T-helper 1 cell treated with Interleukin-12 subunit alpha and Interleukin-12 subunit beta and Interleukin-4 antibody, amounts not matched to agents 30 μg/mL and 1 μg/mL, for 36 hours (primary cell): ENCODE measurements around the gene ZNF184.
"Not testable (repeated sequence)": the region's sequence is repeated elsewhere in the genome, so short reads cannot be mapped to it uniquely, and the experiment has no call there.

ENCODE experiments used
- H3K27ac Mint-ChIP-seq: one replicate; pipeline ENCODE4 v1.8.0; 2021; ENCODE audit warnings: mild to moderate bottlenecking, mixed read lengths
- H3K27me3 Mint-ChIP-seq: one replicate; pipeline ENCODE4 v1.8.0; 2021; ENCODE audit warnings: low read depth, mixed read lengths
- H3K36me3 Mint-ChIP-seq: one replicate; pipeline ENCODE4 v1.8.0; 2021; ENCODE audit warnings: low read depth, mixed read lengths
- H3K4me1 Mint-ChIP-seq: one replicate; pipeline ENCODE4 v1.8.0; 2021; ENCODE audit warnings: low read depth, mixed read lengths
- H3K4me3 Mint-ChIP-seq: one replicate; pipeline ENCODE4 v1.8.0; 2021; ENCODE audit warnings: mild to moderate bottlenecking, moderate library complexity, mixed read lengths
- H3K9me3 Mint-ChIP-seq: one replicate; pipeline ENCODE4 v1.8.0; 2021; ENCODE audit warnings: mixed read lengths

The ZNF184 gene

DNA sequence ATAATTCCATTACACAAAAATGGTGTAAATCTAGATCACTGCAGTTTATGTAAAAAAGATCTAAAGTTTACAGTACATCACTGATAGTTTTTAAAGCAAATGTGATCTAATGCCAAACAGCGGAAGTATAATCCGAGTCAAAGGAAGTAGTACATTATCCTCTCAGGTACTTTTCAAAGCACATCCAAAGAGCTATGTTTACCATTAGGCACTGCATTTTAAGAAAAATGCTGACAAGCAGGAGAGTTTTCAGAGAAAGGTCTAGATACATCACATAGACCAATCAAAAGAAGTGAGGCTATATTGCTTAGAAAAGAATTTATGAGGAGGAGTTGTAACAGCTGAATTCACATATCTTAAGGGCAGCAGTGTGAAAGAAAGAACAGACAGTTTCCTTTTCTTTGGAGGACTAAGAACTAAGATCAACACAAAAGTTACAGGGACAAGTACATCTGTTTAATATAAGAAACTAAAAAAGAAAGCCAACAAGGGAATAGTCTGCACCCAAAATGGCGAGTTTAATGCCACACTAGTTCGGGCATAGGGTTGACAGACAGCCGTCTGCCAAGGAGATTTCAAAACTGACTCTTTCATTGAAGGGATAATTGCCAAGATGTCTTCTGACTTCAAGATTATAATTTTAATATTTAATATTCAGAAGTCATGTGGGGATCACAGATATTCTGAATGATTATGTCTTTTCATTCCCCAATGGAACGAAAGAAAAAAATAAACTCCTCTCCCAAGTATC lies 1.4 kb downstream of the ZNF184 start:
- peaks cover 20% of the 10 kb centered on the region for H3K9me3 Mint-ChIP-seq
- H3K4me3 Mint-ChIP-seq = peak overlapping the region; percentile 90
- peaks cover 52% of the 10 kb centered on the region for H3K36me3 Mint-ChIP-seq
- H3K27me3 Mint-ChIP-seq = peaks cover 6% of the 10 kb centered on the region
- H3K4me1 Mint-ChIP-seq = peaks cover 39% of the 10 kb centered on the region
- peak overlapping the region; percentile 91 for H3K27ac Mint-ChIP-seq

- peaks cover 27% of the 10 kb centered on the region for H3K9me3 Mint-ChIP-seq
- H3K36me3 Mint-ChIP-seq = peaks cover 61% of the 10 kb centered on the region
- H3K4me1 Mint-ChIP-seq = peaks cover 41% of the 10 kb centered on the region
- H3K27me3 Mint-ChIP-seq = peaks cover 2% of the 10 kb centered on the region
- no peak overlapping the region for H3K27ac Mint-ChIP-seq
- H3K4me3 Mint-ChIP-seq = peak overlapping the region; percentile 12
These were observed 2.9 kb downstream of the ZNF184 start for GRCh38 chr6:27470023-27470422.

DNA sequence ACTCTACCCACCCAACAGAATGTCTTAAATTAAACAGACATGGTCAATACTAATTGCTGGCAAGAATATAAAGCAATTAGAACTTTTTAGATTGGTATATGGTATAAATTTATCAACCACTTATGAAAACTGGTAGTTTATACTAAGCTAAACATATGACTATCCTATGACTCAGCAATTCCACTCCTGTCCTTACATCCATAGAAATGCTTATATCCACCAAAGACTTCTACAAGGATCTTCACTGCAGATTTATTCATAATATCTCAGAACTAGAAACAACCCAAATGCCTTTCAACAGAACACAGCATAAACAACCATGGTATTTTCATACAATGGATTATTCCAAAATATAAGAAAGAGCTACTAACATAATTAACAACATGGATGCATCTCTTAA lies 4.6 kb downstream of the ZNF184 start:
- H3K9me3 Mint-ChIP-seq = peaks cover 37% of the 10 kb centered on the region
- H3K4me1 Mint-ChIP-seq = peaks cover 41% of the 10 kb centered on the region
- H3K36me3 Mint-ChIP-seq = peaks cover 74% of the 10 kb centered on the region
- H3K27me3 Mint-ChIP-seq = no peaks in the 10 kb centered on the region
- no peak overlapping the region for H3K4me3 Mint-ChIP-seq
- no peak overlapping the region for H3K27ac Mint-ChIP-seq

DNA sequence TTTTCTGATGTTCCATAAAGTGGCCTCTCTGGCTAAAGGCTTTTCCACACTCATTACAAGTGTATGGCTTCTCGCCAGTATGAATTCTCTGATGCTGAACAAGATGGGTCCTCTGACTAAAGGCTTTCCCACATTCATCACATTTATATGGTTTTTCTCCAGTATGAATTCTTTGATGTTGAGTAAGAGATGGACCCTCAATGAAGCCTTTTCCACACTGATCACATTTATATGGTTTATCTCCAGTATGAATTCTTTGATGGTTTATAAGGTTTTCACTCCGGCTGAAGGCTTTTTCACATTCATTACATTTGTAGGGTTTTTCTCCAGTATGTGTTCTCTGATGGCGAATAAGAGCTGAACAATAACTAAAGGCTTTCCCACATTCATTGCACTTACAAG lies 20.4 kb downstream of the ZNF184 start:
- Mint-ChIP-seq H3K9me3 (peaks cover 92% of the 10 kb centered on the region), H3K4me3 (no peak overlapping the region), H3K27me3 (no peaks in the 10 kb centered on the region), H3K27ac (no peak overlapping the region), H3K36me3 (peaks cover 84% of the 10 kb centered on the region), H3K4me1 (no peaks in the 10 kb centered on the region)

- Mint-ChIP-seq H3K4me1 (no peaks in the 10 kb centered on the region), H3K4me3 (no peak overlapping the region), H3K9me3 (peaks cover 89% of the 10 kb centered on the region), H3K27me3 (no peaks in the 10 kb centered on the region), H3K36me3 (peaks cover 77% of the 10 kb centered on the region), H3K27ac (no peak overlapping the region)
These were observed 21.1 kb downstream of the ZNF184 start for GRCh38 chr6:27451660-27452390.

GRCh38 chr6:27448456-27448855 lies 24.4 kb downstream of the ZNF184 start:
- Mint-ChIP-seq H3K9me3 (peaks cover 55% of the 10 kb centered on the region), H3K27me3 (no peaks in the 10 kb centered on the region), H3K4me1 (no peaks in the 10 kb centered on the region), H3K4me3 (no peak overlapping the region), H3K27ac (no peak overlapping the region), H3K36me3 (peaks cover 47% of the 10 kb centered on the region)

DNA sequence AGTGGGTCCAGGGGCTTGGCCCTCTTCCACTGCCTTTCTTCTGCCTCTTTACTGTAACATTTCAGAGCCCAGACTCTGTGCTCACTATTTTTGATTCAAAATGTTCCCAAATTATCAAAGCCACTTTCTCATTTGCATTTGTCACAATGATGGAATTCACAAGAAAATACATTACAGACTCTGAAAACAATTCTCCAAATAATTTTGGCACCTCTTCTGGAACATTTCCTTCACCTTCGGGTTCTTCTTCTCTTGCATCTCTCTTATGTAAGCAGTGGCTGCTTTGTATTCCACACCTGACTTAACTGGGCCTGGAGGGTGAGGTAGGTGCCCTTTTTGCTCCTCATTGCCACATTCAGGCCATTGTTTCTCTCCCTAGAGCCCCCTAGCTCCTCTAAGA lies 30.0 kb downstream of the ZNF184 start:
- Mint-ChIP-seq H3K36me3 (peaks cover 7% of the 10 kb centered on the region), H3K27me3 (no peaks in the 10 kb centered on the region), H3K27ac (no peak overlapping the region), H3K4me3 (no peak overlapping the region), H3K9me3 (peaks cover 30% of the 10 kb centered on the region), H3K4me1 (no peaks in the 10 kb centered on the region)

- H3K27me3 Mint-ChIP-seq = no peaks in the 10 kb centered on the region
- no peak overlapping the region for H3K27ac Mint-ChIP-seq
- H3K9me3 Mint-ChIP-seq = peaks cover 34% of the 10 kb centered on the region
- H3K4me3 Mint-ChIP-seq = no peak overlapping the region
- peaks cover 7% of the 10 kb centered on the region for H3K36me3 Mint-ChIP-seq
- H3K4me1 Mint-ChIP-seq = no peaks in the 10 kb centered on the region
These were observed 31.9 kb downstream of the ZNF184 start for GRCh38 chr6:27441001-27441400.

DNA sequence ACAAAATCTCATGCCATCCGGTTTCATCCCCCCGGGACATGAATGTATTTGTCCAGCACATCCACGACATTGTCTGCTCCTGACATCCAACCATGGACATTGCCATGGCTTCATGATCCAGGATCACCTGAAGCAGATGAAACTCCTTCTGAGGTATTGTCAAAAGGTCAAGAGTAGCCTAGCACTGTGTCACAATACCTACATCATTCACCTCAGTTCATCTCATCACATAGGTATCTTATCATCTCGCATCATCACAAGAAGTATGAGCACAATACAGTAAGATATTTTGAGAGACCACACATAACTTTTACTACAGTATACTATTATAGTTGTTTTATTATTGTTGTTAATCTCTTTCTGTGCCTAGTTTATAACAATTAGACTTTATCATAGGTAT lies 33.5 kb downstream of the ZNF184 start:
- Mint-ChIP-seq H3K27me3 (no peaks in the 10 kb centered on the region), H3K4me1 (no peaks in the 10 kb centered on the region), H3K27ac (no peak overlapping the region), H3K4me3 (no peak overlapping the region), H3K36me3 (peaks cover 3% of the 10 kb centered on the region), H3K9me3 (peaks cover 45% of the 10 kb centered on the region)

DNA sequence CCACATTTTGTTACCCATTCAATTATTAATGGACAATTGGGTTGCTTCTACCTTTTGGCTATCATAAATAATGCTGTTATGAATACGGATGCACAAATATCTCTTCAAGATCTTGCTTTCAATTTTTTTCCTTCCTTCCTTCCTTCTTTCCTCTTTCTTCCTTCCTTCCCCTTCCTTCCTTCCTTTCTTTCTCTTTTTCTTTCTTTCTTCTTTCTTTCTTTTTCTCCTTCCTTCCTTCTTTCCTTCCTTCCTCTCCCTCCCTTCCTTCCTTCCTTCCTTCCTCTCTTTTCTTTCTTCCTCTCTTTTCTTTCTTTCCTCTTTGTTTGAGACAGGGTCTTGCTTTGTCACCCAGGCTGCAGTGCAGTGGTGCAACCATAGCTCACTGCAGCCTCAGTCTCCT lies 39.2 kb downstream of the ZNF184 start:
- H3K9me3 Mint-ChIP-seq = peaks cover 46% of the 10 kb centered on the region
- no peak overlapping the region for H3K4me3 Mint-ChIP-seq
- no peaks in the 10 kb centered on the region for H3K27me3 Mint-ChIP-seq
- H3K27ac Mint-ChIP-seq = no peak overlapping the region
- H3K36me3 Mint-ChIP-seq = peaks cover 2% of the 10 kb centered on the region
- no peaks in the 10 kb centered on the region for H3K4me1 Mint-ChIP-seq

- Mint-ChIP-seq H3K27me3 (no peaks in the 10 kb centered on the region), H3K4me1 (no peaks in the 10 kb centered on the region), H3K4me3 (no peak overlapping the region), H3K27ac (no peak overlapping the region), H3K9me3 (peaks cover 23% of the 10 kb centered on the region), H3K36me3 (peaks cover 2% of the 10 kb centered on the region)
These were observed 43.9 kb downstream of the ZNF184 start for GRCh38 chr6:27428966-27429365.

- peaks cover 2% of the 10 kb centered on the region for H3K36me3 Mint-ChIP-seq
- H3K4me1 Mint-ChIP-seq = no peaks in the 10 kb centered on the region
- no peak overlapping the region for H3K27ac Mint-ChIP-seq
- no peaks in the 10 kb centered on the region for H3K27me3 Mint-ChIP-seq
- no peak overlapping the region for H3K4me3 Mint-ChIP-seq
- H3K9me3 Mint-ChIP-seq = peaks cover 21% of the 10 kb centered on the region
These were observed 44.4 kb downstream of the ZNF184 start for GRCh38 chr6:27428502-27428901.

DNA sequence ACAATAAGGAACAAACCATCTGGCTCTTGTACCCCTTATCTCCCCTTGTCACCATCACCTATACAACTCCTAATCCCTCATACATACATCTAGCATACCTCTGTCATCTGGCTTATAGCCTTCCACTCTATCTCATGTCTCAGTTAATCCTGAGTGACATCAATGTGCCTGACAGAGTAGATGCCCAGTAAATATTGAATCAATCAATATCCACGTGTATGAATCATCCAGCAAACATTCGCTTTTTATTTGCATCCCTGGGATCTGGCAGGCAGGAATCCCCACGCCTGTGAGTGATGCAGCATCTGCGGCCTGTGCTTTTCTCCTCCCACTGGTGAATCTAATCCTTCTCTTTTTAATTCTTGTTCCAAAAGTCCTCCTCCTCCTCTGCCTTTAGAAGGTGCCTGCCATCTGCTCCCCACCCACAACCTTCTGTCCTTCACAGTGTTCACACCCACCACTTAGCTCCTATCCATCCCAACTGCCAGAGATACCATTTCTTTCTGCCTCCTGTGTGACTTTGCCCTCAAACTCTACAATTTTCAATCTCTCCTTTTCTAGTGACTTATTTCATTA lies 46.8 kb downstream of the ZNF184 start:
- Mint-ChIP-seq H3K27me3 (no peaks in the 10 kb centered on the region), H3K4me3 (no peak overlapping the region), H3K9me3 (peaks cover 27% of the 10 kb centered on the region), H3K4me1 (no peaks in the 10 kb centered on the region), H3K36me3 (peaks cover 2% of the 10 kb centered on the region), H3K27ac (no peak overlapping the region)

- H3K36me3 Mint-ChIP-seq, H3K27ac Mint-ChIP-seq, H3K4me3 Mint-ChIP-seq, H3K4me1 Mint-ChIP-seq, H3K27me3 Mint-ChIP-seq: not testable (repeated sequence)
- H3K9me3 Mint-ChIP-seq = peaks cover 37% of the 10 kb centered on the region
These were observed 48.1 kb downstream of the ZNF184 start for GRCh38 chr6:27424851-27425250.
